Measurements from ENCODE around the gene RCBTB2. TPM values are rescaled to one million over a fixed set of nuclear protein-coding genes. Genes with fewer than 3 reads are reported as not detected.

Gene RCBTB2
- total and polyA plus RNA-seq, 4 donors: 37.4 to 66.0 (median 52.4) TPM

GRCh38 chr13:48448285-48448958 is 84.5 kb downstream of the RCBTB2 start:
- H3K4me3 ChIP-seq (ENCODE audit: low read depth, low read length): no peak overlapping the region
- no peak for DNase-seq (ENCODE audit: low read depth in 4 of 6, low spot score in 6 of 6)
- no peaks in the 10 kb centered on the region for H3K4me1 ChIP-seq (ENCODE audit: control insufficient read depth, insufficient read depth, low read length)
- no CpG with 5 or more reads among the region's 3 CpGs for WGBS (ENCODE audit: insufficient coverage)
- no peak overlapping the region for H3K27ac ChIP-seq (ENCODE audit: low read depth, low read length)
- no peaks in the 10 kb centered on the region for H3K36me3 ChIP-seq (ENCODE audit: control insufficient read depth, insufficient read depth, low read length)
- H3K27me3 ChIP-seq (ENCODE audit: control insufficient read depth, insufficient read depth, low read length): no peaks in the 10 kb centered on the region
- no peaks in the 10 kb centered on the region for H3K9me3 ChIP-seq (ENCODE audit: control insufficient read depth, insufficient read depth, low read length)

GRCh38 chr13:48446464-48446863 is 86.4 kb downstream of the RCBTB2 start:
- Histone ChIP-seq H3K27ac (ENCODE audit: low read depth, low read length) (no peak overlapping the region), H3K36me3 (ENCODE audit: control insufficient read depth, insufficient read depth, low read length) (no peaks in the 10 kb centered on the region), H3K9me3 (ENCODE audit: control insufficient read depth, insufficient read depth, low read length) (no peaks in the 10 kb centered on the region), H3K4me3 (ENCODE audit: low read depth, low read length) (no peak overlapping the region), H3K4me1 (ENCODE audit: control insufficient read depth, insufficient read depth, low read length) (no peaks in the 10 kb centered on the region), H3K27me3 (ENCODE audit: control insufficient read depth, insufficient read depth, low read length) (no peaks in the 10 kb centered on the region)
- WGBS (ENCODE audit: insufficient coverage): no CpG with 5 or more reads among the region's 1 CpG
- DNase-seq (ENCODE audit: low read depth in 4 of 6, low spot score in 6 of 6): no peak

- no peak for DNase-seq (ENCODE audit: low read depth in 4 of 6, low spot score in 6 of 6)
- Histone ChIP-seq H3K9me3 (ENCODE audit: control insufficient read depth, insufficient read depth, low read length) (no peaks in the 10 kb centered on the region), H3K27me3 (ENCODE audit: control insufficient read depth, insufficient read depth, low read length) (no peaks in the 10 kb centered on the region), H3K36me3 (ENCODE audit: control insufficient read depth, insufficient read depth, low read length) (no peaks in the 10 kb centered on the region), H3K4me1 (ENCODE audit: control insufficient read depth, insufficient read depth, low read length) (no peaks in the 10 kb centered on the region), H3K4me3 (ENCODE audit: low read depth, low read length) (no peak overlapping the region), H3K27ac (ENCODE audit: low read depth, low read length) (no peak overlapping the region)
- no CpG with 5 or more reads among the region's 1 CpG for WGBS (ENCODE audit: insufficient coverage)
Observed at GRCh38 chr13:48443442-48444208, 89.3 kb downstream of the RCBTB2 start.

Other genes starting within 250 kb of the RCBTB2 start
- 10 to 100 TPM; 51.5 to 99.8 TPM for gene RB1, start 229.3 kb downstream of the RCBTB2 start, total RNA-seq
- 10 to 100 TPM; 38.0 to 46.4 TPM for gene RB1, start 229.3 kb downstream of the RCBTB2 start, polyA plus RNA-seq (ENCODE audit: insufficient read length in 2 of 2)
- gene LPAR6, start 120.0 kb downstream of the RCBTB2 start, total RNA-seq: 10 to 100 TPM; 59.9 to 65.8 TPM
- 10 to 100 TPM; 28.7 to 30.9 TPM for gene LPAR6, start 120.0 kb downstream of the RCBTB2 start, polyA plus RNA-seq (ENCODE audit: insufficient read length in 2 of 2)
- gene CYSLTR2, start 120.8 kb upstream of the RCBTB2 start, total RNA-seq: 1 to 10 TPM; 1.3 to 7.1 TPM
- 1 to 10 TPM; 1.8 to 1.9 TPM for gene CYSLTR2, start 120.8 kb upstream of the RCBTB2 start, polyA plus RNA-seq (ENCODE audit: insufficient read length in 2 of 2)

Measured in spinal cord (tissue), 10 donors.